NCI-H345 (cell line): ENCODE measurements around the gene ZNF557.

ENCODE experiments used
- DNase-seq: peaks from one replicate; lab custom pipeline; 2025; lab: John Stamatoyannopoulos, UW

The ZNF557 gene

GRCh38 chr19:7076151-7076550 lies 6.6 kb downstream of the ZNF557 start:
- DNase-seq, result no peak

GRCh38 chr19:7078008-7078407 lies 8.5 kb downstream of the ZNF557 start:
- no peak for DNase-seq

GRCh38 chr19:7083076-7083956 lies 13.8 kb downstream of the ZNF557 start:
- DNase-seq, result no peak

- DNase-seq, result no peak
Observed at GRCh38 chr19:7088999-7089398, 19.5 kb downstream of the ZNF557 start.

GRCh38 chr19:7098096-7098495 lies 28.6 kb downstream of the ZNF557 start:
- DNase-seq, result no peak

GRCh38 chr19:7098701-7099596 lies 29.4 kb downstream of the ZNF557 start:
- peak; percentile 89 for DNase-seq

- DNase-seq, result no peak
Observed at GRCh38 chr19:7099597-7099921, 30.1 kb downstream of the ZNF557 start.

GRCh38 chr19:7101498-7102253 lies 32.2 kb downstream of the ZNF557 start:
- no peak for DNase-seq

- no peak for DNase-seq
Observed at GRCh38 chr19:7104747-7105447, 35.4 kb downstream of the ZNF557 start.

GRCh38 chr19:7106711-7107657 lies 37.5 kb downstream of the ZNF557 start:
- no peak for DNase-seq

- no peak for DNase-seq
Observed at GRCh38 chr19:7109678-7110289, 40.3 kb downstream of the ZNF557 start.

GRCh38 chr19:7112675-7113074 lies 43.2 kb downstream of the ZNF557 start:
- DNase-seq, result no peak

- DNase-seq, result no peak
Observed at GRCh38 chr19:7113233-7113632, 43.7 kb downstream of the ZNF557 start.

GRCh38 chr19:7115721-7116120 lies 46.2 kb downstream of the ZNF557 start:
- DNase-seq, result no peak

- DNase-seq, result no peak
Observed at GRCh38 chr19:7117248-7117647, 47.7 kb downstream of the ZNF557 start.

- no peak for DNase-seq
Observed at GRCh38 chr19:7119582-7119981, 50.1 kb downstream of the ZNF557 start.

- no peak for DNase-seq
Observed at GRCh38 chr19:7120499-7120898, 51.0 kb downstream of the ZNF557 start.

GRCh38 chr19:7122701-7123100 lies 53.2 kb downstream of the ZNF557 start:
- DNase-seq, result no peak

GRCh38 chr19:7124782-7125181 lies 55.3 kb downstream of the ZNF557 start:
- no peak for DNase-seq

- no peak for DNase-seq
Observed at GRCh38 chr19:7125221-7125620, 55.7 kb downstream of the ZNF557 start.
